Stimulated activated CD4-positive, alpha-beta T cell treated with anti-CD3 and anti-CD28 coated beads, Interleukin-12 subunit alpha, Interleukin-12 subunit beta, amount 100 ng/mL, for 48 hours (primary cell): ENCODE data around the gene SORCS2.
A peak's percentile ranks its signal among the peaks of the same experiment; 100 is the strongest.

ENCODE experiments used
- DNase-seq, 3 donors: peaks; one replicate each; pipeline ENCODE4 v3.0.0-alpha.2; 2020; ENCODE audit warnings: low read depth in 2 of 3, low spot score in 1 of 3

Gene SORCS2

DNA sequence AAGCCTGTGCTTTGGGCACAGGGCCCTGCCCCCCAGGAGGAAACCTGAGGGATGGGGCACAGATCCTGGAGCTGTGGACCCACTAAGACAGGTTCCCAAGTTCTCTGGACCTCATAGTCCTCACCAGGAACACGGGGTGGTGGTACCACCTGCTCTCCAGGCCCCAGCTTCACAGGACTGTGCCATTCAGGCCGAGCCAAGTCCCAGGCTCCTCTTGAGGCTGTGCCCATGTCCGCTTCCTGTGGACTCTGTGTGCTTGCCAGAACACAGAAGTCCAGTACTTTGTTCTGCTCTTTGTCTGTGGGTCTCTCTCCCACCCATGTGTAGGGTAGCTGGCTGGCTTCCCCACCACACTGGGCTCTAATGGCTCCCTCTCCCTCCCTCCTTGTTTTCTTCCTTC, 346.8 kb downstream of the SORCS2 start:
- DNase-seq, result no peak

GRCh38 chr4:7539659-7540058, 347.3 kb downstream of the SORCS2 start:
- peak; percentile 1 to 34 (median 11) for DNase-seq

- DNase-seq, result no peak
These were observed 347.9 kb downstream of the SORCS2 start for GRCh38 chr4:7540206-7540605.

DNA sequence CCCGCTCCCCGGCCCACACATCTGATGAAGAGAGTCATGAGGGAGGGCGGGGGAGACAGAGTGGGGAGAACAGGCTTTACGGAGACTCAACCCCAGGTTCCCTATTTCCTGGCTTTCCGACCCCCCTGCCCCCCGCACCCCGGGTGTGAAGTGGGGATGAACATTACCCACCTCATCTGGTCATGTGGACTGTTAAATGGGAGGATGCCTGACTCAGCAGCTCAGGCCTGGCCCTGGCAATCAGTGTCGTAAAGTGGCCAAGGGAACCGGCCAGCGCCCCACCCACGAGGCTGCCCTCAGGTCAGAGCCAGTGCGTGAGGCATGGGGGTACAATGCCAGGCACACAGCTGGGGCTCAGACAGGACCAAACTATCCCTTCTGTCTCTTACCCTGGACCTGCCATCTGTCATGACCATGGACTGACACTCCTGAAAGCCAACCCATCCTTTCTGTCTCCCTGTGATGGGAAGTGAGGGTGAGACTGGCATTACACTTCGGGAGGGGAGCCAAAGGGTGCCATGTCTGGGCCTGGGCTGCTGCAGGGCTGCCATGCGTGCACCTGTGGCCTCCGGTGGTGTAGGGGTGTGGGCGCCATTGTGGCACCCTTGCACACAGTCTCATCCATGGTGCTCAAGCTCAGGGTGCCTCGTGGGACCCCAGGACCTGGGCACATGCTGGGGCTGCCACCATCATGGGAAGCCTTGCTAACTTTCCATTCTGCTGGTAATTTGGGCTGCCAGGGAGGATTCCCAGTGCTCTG, 348.5 kb downstream of the SORCS2 start:
- DNase-seq, result no peak

DNA sequence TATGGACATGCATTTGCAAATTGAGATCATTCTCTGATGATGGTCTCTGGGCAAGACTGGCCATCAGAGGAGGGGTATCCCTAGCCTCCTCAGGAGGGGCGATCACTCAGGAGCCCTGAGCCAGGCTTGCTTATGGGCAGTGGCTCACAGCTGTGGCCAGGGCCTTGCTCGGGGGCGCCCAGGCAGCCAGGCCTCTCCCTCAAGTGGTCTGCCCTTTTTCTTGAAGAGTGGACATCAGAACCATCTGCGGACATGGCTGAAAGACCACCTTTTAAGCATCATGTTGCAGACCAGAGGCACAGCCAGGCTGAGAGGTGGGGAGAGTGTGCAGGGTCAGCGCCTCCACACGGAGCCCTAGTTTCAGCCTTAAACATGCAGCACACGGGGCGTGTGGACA, 349.1 kb downstream of the SORCS2 start:
- no peak for DNase-seq

- DNase-seq, result no peak
These were observed 350.4 kb downstream of the SORCS2 start for GRCh38 chr4:7542781-7543180.

DNA sequence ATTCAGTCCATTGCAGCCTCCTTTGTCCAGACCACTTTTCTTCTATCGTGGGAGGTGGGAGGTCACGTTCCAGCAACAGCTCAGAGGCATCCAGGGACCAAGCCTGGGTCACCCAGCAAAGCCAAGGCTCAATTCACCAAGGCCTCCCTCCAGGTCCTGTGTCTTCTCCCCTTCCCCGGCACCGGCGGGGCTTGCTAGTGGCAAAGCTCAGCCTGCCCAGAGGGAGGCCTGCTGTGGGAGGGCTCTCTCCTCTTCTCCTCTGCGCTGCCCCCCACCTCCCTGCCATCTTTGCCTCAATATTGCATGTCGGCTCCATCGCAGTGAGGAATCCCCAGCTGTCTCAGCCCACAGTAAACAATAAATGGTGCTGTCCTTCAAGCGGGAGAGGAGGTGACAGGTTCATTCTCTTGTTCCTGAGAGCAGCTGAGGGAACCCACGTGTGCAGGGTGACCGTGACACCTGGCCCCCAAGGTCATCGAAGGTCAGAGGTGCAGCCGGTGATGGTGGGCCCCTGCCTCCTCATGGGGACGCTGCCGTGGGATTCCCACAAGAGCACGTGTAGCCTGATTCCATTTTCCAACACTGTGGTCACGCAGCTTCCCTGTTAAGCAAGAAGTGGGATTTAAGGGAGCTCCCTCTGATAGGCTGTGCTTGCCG, 353.9 kb downstream of the SORCS2 start:
- no peak for DNase-seq

DNA sequence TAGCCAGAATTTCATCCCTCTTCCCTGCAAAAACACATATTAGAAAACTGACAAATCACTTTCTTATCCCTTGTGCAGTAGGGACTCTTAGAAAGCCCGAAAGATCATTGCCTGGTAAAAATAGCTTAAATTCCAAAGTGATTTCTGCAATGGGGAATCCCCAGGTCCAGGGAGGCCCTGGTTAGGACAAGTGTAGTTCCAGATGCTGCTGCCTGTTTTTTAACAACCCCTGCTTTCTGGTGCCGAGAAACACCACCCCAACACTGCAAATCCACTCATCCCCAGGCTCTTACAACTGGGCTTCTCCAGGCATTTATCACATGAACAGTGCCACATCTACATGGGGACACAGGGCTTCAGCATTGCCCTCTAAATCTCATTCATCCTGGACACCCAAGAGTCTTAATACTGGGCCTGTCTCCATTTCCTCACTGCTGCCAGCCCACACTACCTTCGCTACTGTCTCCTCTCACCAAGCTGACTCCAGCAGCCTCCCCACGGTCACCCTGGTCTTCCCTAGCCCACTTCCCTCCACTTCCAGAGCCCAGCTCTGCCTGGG, 354.6 kb downstream of the SORCS2 start:
- DNase-seq, result no peak

DNA sequence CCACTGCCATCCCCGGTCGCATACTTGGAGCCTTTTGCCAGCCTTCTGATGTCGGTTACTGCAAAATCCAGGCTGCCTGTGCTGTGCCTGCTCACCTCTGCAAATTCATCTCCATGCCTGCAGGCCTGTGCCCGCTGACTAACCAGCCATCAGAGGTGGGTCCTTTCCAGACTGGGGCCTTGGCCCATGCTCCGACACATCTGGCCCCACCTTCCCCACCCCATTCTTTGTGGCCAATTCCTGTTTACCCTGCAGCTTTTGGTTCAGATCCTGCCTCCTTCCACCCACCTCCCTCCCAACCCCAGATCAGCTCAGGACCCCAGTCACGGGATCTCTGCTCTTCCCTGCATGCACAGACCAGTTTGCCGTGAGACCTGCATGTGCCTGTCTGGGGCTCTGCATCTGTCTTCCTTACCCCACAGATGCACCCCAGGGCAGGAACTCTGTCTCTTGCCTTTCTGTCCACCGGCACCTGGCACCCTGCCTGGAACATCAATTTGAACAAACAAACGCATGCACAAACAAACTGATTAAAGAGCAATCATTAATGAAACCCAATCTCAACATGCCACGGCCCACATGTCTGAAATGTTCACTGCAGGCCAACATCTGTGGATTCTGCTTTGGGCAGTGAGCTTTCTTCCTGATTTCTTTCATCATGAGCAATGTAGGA, 355.2 kb downstream of the SORCS2 start:
- DNase-seq, result no peak

GRCh38 chr4:7549866-7550265, 357.5 kb downstream of the SORCS2 start:
- DNase-seq, result no peak

DNA sequence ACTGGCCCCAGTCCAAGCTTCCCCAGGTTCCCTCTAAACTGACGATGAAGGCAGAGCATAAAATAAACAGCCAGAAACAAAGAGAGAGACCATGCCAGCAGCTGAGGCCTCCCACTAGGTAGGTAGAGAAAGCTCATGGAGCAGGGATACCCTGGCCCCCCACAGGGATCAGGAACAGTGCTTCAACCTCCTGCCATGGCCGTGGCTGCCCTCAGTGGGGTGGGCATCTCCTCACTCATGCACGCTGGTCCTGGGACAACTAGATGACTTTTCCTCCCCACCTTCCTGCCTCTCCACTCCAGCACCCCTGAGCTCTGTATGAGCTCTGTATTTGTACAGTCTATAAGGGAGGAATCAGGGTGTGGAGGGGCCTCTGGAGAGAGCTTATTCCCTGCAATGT, 360.1 kb downstream of the SORCS2 start:
- DNase-seq, result no peak

DNA sequence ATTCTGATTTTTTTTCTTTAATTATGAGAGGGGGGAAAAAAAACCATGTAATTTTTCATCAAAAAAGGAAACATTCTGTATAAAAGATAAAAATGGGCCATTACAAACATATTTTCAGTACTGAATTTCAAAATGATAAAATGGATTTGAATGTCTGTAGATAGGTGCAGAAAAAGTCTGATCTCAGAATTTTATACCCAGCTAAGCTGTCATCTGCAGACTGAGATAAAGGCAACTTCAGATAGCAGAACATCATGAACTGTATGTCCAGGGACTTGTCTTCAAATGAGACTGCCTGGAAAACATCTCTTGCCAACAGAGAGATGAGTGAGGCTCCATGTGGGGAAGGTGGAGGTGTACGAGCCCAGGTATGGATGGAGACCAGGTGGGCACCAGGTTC, 360.9 kb downstream of the SORCS2 start:
- no peak for DNase-seq

- no peak for DNase-seq
These were observed 362.6 kb downstream of the SORCS2 start for GRCh38 chr4:7554905-7555304.

DNA sequence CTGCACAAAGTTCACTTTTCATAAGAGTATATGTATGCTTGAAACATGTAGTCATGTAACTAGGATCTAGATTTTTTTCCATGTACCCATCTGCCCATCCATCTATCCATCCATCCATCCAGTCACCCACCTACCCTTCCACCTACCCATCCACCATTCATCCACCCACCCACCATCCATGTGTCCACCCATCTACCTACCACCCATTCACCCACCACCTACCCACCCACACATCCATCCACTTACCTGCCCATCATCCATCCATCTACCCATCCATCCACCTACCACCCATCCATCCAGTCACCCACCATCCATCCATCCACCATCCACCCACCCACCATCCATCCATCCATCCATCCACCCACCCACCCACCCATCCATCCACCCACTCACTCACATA, 364.2 kb downstream of the SORCS2 start:
- DNase-seq, result no peak

DNA sequence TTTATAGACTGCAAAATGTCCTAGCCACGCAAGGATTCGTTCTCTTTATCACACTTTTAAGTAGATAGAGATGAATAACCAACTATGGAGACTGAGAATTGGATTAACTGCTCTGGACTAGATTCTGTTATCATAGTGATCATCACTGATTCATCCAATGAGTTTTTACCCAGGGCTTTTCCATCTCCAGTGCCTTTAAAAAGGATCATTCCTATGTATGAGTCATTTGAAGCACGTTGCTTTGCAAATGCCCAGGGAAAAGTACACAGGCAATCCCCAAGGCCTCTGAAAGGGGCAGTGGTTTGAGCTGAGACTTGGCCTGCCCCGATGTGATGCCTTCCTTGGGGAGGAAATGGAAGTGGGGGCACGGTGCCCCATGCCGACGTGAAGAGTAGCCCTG, 365.1 kb downstream of the SORCS2 start:
- no peak for DNase-seq

DNA sequence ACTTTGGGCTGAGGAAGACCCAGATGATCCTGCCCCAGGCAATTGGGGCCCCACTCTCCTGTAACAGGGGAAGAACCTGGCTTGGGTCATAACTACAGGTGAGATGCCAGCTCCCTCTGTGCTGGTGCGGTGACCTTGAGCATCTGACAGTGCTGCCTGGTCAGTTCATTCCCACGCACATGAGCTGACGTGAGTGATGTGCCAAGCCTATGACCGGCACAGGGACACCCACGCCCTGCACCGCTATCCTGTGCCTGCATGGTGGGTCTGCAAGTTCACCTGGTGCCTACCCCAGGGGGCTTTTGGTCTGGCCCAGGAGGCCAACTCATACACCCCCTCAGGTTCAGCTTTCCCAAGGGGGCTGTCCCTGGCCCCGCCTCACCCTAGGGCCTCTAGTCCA, 366.1 kb downstream of the SORCS2 start:
- no peak for DNase-seq

GRCh38 chr4:7559316-7559715, 367.0 kb downstream of the SORCS2 start:
- DNase-seq, result no peak

DNA sequence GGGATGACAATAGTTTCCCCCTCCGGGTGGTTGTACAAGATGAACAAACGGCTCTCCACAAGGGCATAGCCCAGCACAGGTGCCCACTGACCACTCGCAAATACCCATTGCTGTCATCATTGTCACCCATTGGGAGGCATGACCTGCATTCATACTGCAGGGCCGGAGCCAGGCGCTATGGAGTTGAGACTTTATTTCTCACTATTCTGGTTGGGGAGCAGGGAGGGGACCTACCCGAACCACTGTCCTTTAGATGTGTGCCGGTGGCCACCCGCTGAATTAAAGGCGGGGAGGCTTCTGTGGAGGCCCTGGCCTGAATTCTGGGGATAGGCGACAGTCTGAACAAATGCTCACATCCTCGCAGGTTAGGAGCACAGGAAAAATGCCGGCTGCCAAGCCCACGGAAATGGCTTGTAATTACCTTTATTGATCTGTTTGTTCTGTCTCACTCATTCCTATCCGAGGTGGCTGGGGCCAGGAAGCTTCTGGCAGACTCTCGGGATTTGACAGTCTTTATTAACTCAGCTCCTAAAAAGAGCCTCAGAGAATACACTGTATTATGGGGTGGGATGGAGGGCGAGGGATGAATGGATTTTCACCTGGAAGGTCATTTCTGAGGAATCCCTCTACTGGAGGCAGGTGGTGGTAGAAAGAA, 367.5 kb downstream of the SORCS2 start:
- no peak for DNase-seq

GRCh38 chr4:7561557-7561956, 369.2 kb downstream of the SORCS2 start:
- DNase-seq, result no peak

GRCh38 chr4:7564242-7564641, 371.9 kb downstream of the SORCS2 start:
- no peak for DNase-seq

- no peak for DNase-seq
These were observed 373.1 kb downstream of the SORCS2 start for GRCh38 chr4:7565483-7565882.
